ENCODE results near the gene LRRC59. TPM values are rescaled to one million over a fixed set of nuclear protein-coding genes. Genes with fewer than 3 reads are reported as not detected.

Gene LRRC59
- total RNA-seq, 3 donors from 2014 or later (not counting 1 experiment from before 2014, with no cell fraction given), result 55.6 to 62.7 (median 56.0) TPM

GRCh38 chr17:50346313-50347116 is 50.8 kb downstream of the LRRC59 start:
- Mint-ChIP-seq H3K27me3 (ENCODE audit: low read depth in 2 of 2) (no peaks in the 10 kb centered on the region), H3K36me3 (no peaks in the 10 kb centered on the region), H3K9me3 (no peaks in the 10 kb centered on the region), H3K27ac (peak overlapping the region; percentile 73 to 88), H3K4me3 (peak overlapping the region; percentile 96), H3K4me1 (peaks cover 17 to 39% of the 10 kb centered on the region in 2 donors)
- Histone ChIP-seq H3K4me1 (ENCODE audit: control insufficient read depth, insufficient read depth, low read length) (peaks cover 24% of the 10 kb centered on the region), H3K27me3 (ENCODE audit: control insufficient read depth, insufficient read depth, low read length) (no peaks in the 10 kb centered on the region), H3K27ac (ENCODE audit: low read length) (peak overlapping the region; percentile 17), H3K36me3 (ENCODE audit: control insufficient read depth, insufficient read depth, low read length) (no peaks in the 10 kb centered on the region), H3K9me3 (ENCODE audit: control insufficient read depth, insufficient read depth, low read length) (no peaks in the 10 kb centered on the region), H3K4me3 (ENCODE audit: low read length) (peak overlapping the region; percentile 65)
- DNase-seq (no peak), ATAC-seq (peak; percentile 57 to 77 (median 62))
- 1% methylated on average over 56 of the region's 57 CpGs for WGBS (ENCODE audit: insufficient coverage)
- intact Hi-C loops (cut with micrococcal nuclease), result no loop called here
- no peak for TF ChIP-seq CTCF (IDR thresholded peaks at IDR 0.05)

GRCh38 chr17:50345432-50346312 is 51.7 kb downstream of the LRRC59 start, which contains the start of gene XYLT2:
Gene XYLT2 (plus strand): TSS chr17:50346126. CDS start chr17:50346141, 15 bp downstream.
- peaks cover 9 to 35% of the 10 kb centered on the region in 2 donors for H3K4me1 Mint-ChIP-seq
- no peaks in the 10 kb centered on the region for H3K27me3 Mint-ChIP-seq (ENCODE audit: low read depth in 2 of 2)
- peak within 1 kb of the TSS; percentile 73 to 88 for H3K27ac Mint-ChIP-seq
- 5% methylated on average over 87 of the region's 87 CpGs for WGBS (ENCODE audit: insufficient coverage)
- DNase-seq (peak; percentile 94 to 96), ATAC-seq (peak; percentile 94 to 99 (median 96))
- intact Hi-C loops (cut with micrococcal nuclease), result no loop called here
- Histone ChIP-seq H3K27ac (ENCODE audit: low read length) (peak within 1 kb of the TSS; percentile 17), H3K36me3 (ENCODE audit: control insufficient read depth, insufficient read depth, low read length) (no peaks in the 10 kb centered on the region), H3K4me3 (ENCODE audit: low read length) (peak within 1 kb of the TSS; percentile 65), H3K9me3 (ENCODE audit: control insufficient read depth, insufficient read depth, low read length) (no peaks in the 10 kb centered on the region), H3K4me1 (ENCODE audit: control insufficient read depth, insufficient read depth, low read length) (peaks cover 24% of the 10 kb centered on the region), H3K27me3 (ENCODE audit: control insufficient read depth, insufficient read depth, low read length) (no peaks in the 10 kb centered on the region)
- TF ChIP-seq CTCF (IDR thresholded peaks at IDR 0.05), result no peak
- no peaks in the 10 kb centered on the region for H3K9me3 Mint-ChIP-seq
- H3K36me3 Mint-ChIP-seq, result no peaks in the 10 kb centered on the region
- peak within 1 kb of the TSS; percentile 96 for H3K4me3 Mint-ChIP-seq

- H3K4me1 Mint-ChIP-seq, result peaks cover 9 to 34% of the 10 kb centered on the region in 2 donors
Observed at GRCh38 chr17:50344731-50345365, 52.5 kb downstream of the LRRC59 start.

More at GRCh38 chr17:50344731-50345365, 52.5 kb downstream of the LRRC59 start:
- peak overlapping the region; percentile 49 for H3K4me3 Mint-ChIP-seq
- ATAC-seq (no peak), DNase-seq (peak in 1 of 2 donors; percentile 23)
- H3K36me3 Mint-ChIP-seq, result no peaks in the 10 kb centered on the region
- no peak for TF ChIP-seq CTCF (IDR thresholded peaks at IDR 0.05)
- Histone ChIP-seq H3K4me3 (ENCODE audit: low read length) (no peak overlapping the region), H3K36me3 (ENCODE audit: control insufficient read depth, insufficient read depth, low read length) (no peaks in the 10 kb centered on the region), H3K27me3 (ENCODE audit: control insufficient read depth, insufficient read depth, low read length) (no peaks in the 10 kb centered on the region), H3K4me1 (ENCODE audit: control insufficient read depth, insufficient read depth, low read length) (peaks cover 24% of the 10 kb centered on the region), H3K9me3 (ENCODE audit: control insufficient read depth, insufficient read depth, low read length) (no peaks in the 10 kb centered on the region), H3K27ac (ENCODE audit: low read length) (no peak overlapping the region)
- 82% methylated on average over 13 of the region's 13 CpGs for WGBS (ENCODE audit: insufficient coverage)
- no peak overlapping the region for H3K27ac Mint-ChIP-seq
- no peaks in the 10 kb centered on the region for H3K9me3 Mint-ChIP-seq
- H3K27me3 Mint-ChIP-seq (ENCODE audit: low read depth in 2 of 2), result peaks cover 0 to 4% of the 10 kb centered on the region in 2 donors
- intact Hi-C loops (cut with micrococcal nuclease), result no loop called here
